Right lobe of liver (tissue), 4 donors: ENCODE measurements around the gene GAS6.

Source experiments
- POLR2A ChIP-seq: fragments of 450-650 bp; IDR thresholded peaks from one replicate; pipeline ENCODE4 v1.6.1; 2017; ENCODE audit warnings: antibody characterized with exemption, mild to moderate bottlenecking
- TF ChIP-seq, protein P1 (sequence below), 4 donors: fragments of 200-600 bp in 3 of 4; fragments of 450-650 bp in 1 of 4; IDR thresholded peaks; one replicate each; pipeline versions ENCODE4 v1.5.1 to v1.8.0; 2016 to 2022; ENCODE audit warnings: antibody characterized with exemption in 4 of 4, mild to moderate bottlenecking in 2 of 4
- donor health status: DM: no; HTN: no; CAD: no.
- donor health status: DM: no; HTN: no; CAD: no.
- donor health status: DM: no; HTN: yes; CAD: no.

DNA sequence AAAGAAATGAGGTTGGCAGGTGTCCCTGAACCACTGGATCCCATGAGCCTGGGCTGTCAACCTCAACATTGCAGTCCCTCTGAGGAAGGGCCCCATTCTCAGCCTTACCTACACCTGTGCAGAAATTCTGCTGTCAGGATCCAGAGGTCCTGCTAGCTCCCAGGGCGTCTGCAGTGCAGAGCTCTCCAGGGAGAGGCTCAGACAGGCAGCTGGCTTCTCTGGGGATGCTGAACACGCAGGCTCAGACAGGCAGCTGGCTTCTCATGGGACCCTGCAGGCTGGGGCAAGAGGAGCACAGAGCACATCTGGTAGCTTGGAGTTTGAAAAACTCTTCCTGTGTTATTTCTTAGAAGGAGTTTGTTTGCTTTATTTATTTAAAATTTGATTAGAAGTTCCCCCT lies 53.9 kb downstream of the GAS6 start:
- TF ChIP-seq, protein P1, sequence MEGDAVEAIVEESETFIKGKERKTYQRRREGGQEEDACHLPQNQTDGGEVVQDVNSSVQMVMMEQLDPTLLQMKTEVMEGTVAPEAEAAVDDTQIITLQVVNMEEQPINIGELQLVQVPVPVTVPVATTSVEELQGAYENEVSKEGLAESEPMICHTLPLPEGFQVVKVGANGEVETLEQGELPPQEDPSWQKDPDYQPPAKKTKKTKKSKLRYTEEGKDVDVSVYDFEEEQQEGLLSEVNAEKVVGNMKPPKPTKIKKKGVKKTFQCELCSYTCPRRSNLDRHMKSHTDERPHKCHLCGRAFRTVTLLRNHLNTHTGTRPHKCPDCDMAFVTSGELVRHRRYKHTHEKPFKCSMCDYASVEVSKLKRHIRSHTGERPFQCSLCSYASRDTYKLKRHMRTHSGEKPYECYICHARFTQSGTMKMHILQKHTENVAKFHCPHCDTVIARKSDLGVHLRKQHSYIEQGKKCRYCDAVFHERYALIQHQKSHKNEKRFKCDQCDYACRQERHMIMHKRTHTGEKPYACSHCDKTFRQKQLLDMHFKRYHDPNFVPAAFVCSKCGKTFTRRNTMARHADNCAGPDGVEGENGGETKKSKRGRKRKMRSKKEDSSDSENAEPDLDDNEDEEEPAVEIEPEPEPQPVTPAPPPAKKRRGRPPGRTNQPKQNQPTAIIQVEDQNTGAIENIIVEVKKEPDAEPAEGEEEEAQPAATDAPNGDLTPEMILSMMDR (IDR thresholded peaks at IDR 0.05): no peak
- TF ChIP-seq POLR2A: no peak
